ENCODE data around the gene ETV6.

GRCh38 chr12:11787933-11788849 is 138.7 kb downstream of the ETV6 start:
- TF ChIP-seq CTCF (IDR thresholded peaks at IDR 0.05) (no peak), POLR2A (IDR thresholded peaks at IDR 0.05) (no peak)

Data from lower leg skin (tissue), 3 donors.